Astrocyte (in vitro differentiated cells and primary cell): ENCODE data around the gene SCIN. TPM values are rescaled to one million over a fixed set of nuclear protein-coding genes. Genes with fewer than 3 reads are reported as not detected.

Experiments
- DNase-seq: peaks from one replicate; pipeline ENCODE4 v3.0.0-alpha.2; 2010; ENCODE audit warnings: low read depth
- FAIRE-seq: peaks from 2 replicates; lab custom pipeline; 2011; peaks lifted over from hg19 to GRCh38; lab: Jason Lieb, UNC
- H2AFZ ChIP-seq: 2 replicates; pipeline ENCODE4 v1.6.0; 2012; ENCODE audit warnings: low read depth, low read length, inconsistent platforms
- H3K27ac ChIP-seq: 2 replicates; pipeline ENCODE4 v1.5.1; 2011; ENCODE audit warnings: low read depth, low read length, inconsistent platforms
- H3K27me3 ChIP-seq: 2 replicates; pipeline ENCODE4 v1.6.0; 2011; ENCODE audit warnings: low read length, inconsistent platforms; ENCODE audit not compliant: insufficient read depth
- H3K36me3 ChIP-seq: 2 replicates; pipeline ENCODE4 v1.5.1; 2011; ENCODE audit warnings: low read length, inconsistent platforms; ENCODE audit not compliant: insufficient read depth
- H3K4me1 ChIP-seq: 2 replicates; pipeline ENCODE4 v1.5.1; 2011; ENCODE audit warnings: low read length, inconsistent platforms; ENCODE audit not compliant: insufficient read depth
- H3K4me2 ChIP-seq: 2 replicates; pipeline ENCODE4 v1.6.0; 2012; ENCODE audit warnings: low read length, inconsistent platforms
- H3K4me3 ChIP-seq: 2 replicates; pipeline ENCODE4 v1.5.1; 2011; ENCODE audit warnings: low read depth, mild to moderate bottlenecking, low read length, inconsistent platforms; ENCODE audit not compliant: insufficient read depth
- H3K79me2 ChIP-seq: 2 replicates; pipeline ENCODE4 v1.6.0; 2012; ENCODE audit warnings: mild to moderate bottlenecking, low read length, inconsistent platforms; ENCODE audit not compliant: insufficient read depth
- H3K9ac ChIP-seq: 2 replicates; pipeline ENCODE4 v1.6.0; 2012; ENCODE audit warnings: mild to moderate bottlenecking, low read length, inconsistent platforms
- H3K9me3 ChIP-seq: 2 replicates; pipeline ENCODE4 v1.5.1; 2012; ENCODE audit warnings: low read depth, mild to moderate bottlenecking, low read length, inconsistent platforms; ENCODE audit not compliant: insufficient read depth
- H4K20me1 ChIP-seq: 2 replicates; pipeline ENCODE4 v1.6.0; 2012; ENCODE audit warnings: low read length, inconsistent platforms; ENCODE audit not compliant: insufficient read depth
- H3K27ac Mint-ChIP-seq: one replicate; pipeline ENCODE4 v1.8.0; 2021; ENCODE audit warnings: mild to moderate bottlenecking, mixed read lengths; ENCODE audit not compliant: unreplicated experiment
- H3K27me3 Mint-ChIP-seq: one replicate; pipeline ENCODE4 v1.8.0; 2021; ENCODE audit warnings: low read depth, mixed read lengths; ENCODE audit not compliant: unreplicated experiment
- H3K36me3 Mint-ChIP-seq: one replicate; pipeline ENCODE4 v1.8.0; 2021; ENCODE audit warnings: low read depth, mixed read lengths; ENCODE audit not compliant: unreplicated experiment
- H3K4me1 Mint-ChIP-seq: one replicate; pipeline ENCODE4 v1.8.0; 2021; ENCODE audit warnings: low read depth, mixed read lengths; ENCODE audit not compliant: unreplicated experiment
- H3K4me3 Mint-ChIP-seq: one replicate; pipeline ENCODE4 v1.8.0; 2021; ENCODE audit warnings: mild to moderate bottlenecking, moderate library complexity, mixed read lengths; ENCODE audit not compliant: unreplicated experiment
- H3K9me3 Mint-ChIP-seq: one replicate; pipeline ENCODE4 v1.8.0; 2021; ENCODE audit warnings: mild to moderate bottlenecking, mixed read lengths; ENCODE audit not compliant: unreplicated experiment
- EZH2 ChIP-seq: IDR thresholded peaks from 2 replicates; pipeline ENCODE4 v1.6.1; 2012; ENCODE audit warnings: mild to moderate bottlenecking, low read length, inconsistent platforms; ENCODE audit not compliant: insufficient read depth
- total RNA-seq: library from RNA; stranded (reverse); gene quantifications from 2 replicates; pipeline ENCODE4 v1.2.1, GENCODE V29; 2021
- TF ChIP-seq, protein P1 (sequence below): IDR thresholded peaks from 2 replicates; pipeline ENCODE4 v1.5.1; 2011; ENCODE audit warnings: low read depth, mild to moderate bottlenecking, inconsistent platforms, low read length, moderate library complexity; ENCODE audit not compliant: insufficient read depth

The SCIN gene
- total RNA-seq, 1 donor from 2014 or later, result 0.27 TPM

DNA sequence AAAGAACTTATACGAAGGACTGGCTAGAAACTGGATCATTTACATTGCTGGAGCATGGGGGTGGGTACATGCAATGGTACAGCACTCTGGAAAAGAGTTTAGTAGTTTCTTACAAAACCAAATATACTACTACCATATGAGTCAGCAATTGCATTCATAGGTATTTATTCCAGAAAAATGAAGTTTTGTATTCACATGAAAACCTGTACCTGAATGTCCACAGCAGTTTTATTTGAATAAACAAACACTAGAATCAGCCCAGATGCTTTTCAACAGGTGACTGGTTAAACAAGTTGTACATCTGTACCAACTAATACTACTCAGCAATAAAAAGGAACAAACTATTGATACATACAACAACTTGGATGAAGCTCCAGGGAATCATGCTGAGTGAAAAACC lies 3.4 kb downstream of the SCIN start:
- Histone ChIP-seq H3K4me3 (no peak overlapping the region), H3K36me3 (no peaks in the 10 kb centered on the region), H3K9me3 (no peaks in the 10 kb centered on the region), H3K27me3 (peaks cover 26% of the 10 kb centered on the region), H2AFZ (no peak overlapping the region), H3K79me2 (no peaks in the 10 kb centered on the region), H4K20me1 (no peaks in the 10 kb centered on the region), H3K9ac (no peak overlapping the region), H3K4me1 (peaks cover 13% of the 10 kb centered on the region), H3K4me2 (no peak overlapping the region), H3K27ac (no peak overlapping the region)
- peaks cover 29% of the 10 kb centered on the region for H3K27me3 Mint-ChIP-seq
- no peaks in the 10 kb centered on the region for H3K4me1 Mint-ChIP-seq
- DNase-seq, result no peak
- H3K9me3 Mint-ChIP-seq, result no peaks in the 10 kb centered on the region
- H3K36me3 Mint-ChIP-seq, result no peaks in the 10 kb centered on the region
- H3K4me3 Mint-ChIP-seq, result no peak overlapping the region
- H3K27ac Mint-ChIP-seq, result no peak overlapping the region
- no peak for FAIRE-seq
- no peak for TF ChIP-seq EZH2
- TF ChIP-seq, protein P1, sequence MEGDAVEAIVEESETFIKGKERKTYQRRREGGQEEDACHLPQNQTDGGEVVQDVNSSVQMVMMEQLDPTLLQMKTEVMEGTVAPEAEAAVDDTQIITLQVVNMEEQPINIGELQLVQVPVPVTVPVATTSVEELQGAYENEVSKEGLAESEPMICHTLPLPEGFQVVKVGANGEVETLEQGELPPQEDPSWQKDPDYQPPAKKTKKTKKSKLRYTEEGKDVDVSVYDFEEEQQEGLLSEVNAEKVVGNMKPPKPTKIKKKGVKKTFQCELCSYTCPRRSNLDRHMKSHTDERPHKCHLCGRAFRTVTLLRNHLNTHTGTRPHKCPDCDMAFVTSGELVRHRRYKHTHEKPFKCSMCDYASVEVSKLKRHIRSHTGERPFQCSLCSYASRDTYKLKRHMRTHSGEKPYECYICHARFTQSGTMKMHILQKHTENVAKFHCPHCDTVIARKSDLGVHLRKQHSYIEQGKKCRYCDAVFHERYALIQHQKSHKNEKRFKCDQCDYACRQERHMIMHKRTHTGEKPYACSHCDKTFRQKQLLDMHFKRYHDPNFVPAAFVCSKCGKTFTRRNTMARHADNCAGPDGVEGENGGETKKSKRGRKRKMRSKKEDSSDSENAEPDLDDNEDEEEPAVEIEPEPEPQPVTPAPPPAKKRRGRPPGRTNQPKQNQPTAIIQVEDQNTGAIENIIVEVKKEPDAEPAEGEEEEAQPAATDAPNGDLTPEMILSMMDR, result no peak

DNA sequence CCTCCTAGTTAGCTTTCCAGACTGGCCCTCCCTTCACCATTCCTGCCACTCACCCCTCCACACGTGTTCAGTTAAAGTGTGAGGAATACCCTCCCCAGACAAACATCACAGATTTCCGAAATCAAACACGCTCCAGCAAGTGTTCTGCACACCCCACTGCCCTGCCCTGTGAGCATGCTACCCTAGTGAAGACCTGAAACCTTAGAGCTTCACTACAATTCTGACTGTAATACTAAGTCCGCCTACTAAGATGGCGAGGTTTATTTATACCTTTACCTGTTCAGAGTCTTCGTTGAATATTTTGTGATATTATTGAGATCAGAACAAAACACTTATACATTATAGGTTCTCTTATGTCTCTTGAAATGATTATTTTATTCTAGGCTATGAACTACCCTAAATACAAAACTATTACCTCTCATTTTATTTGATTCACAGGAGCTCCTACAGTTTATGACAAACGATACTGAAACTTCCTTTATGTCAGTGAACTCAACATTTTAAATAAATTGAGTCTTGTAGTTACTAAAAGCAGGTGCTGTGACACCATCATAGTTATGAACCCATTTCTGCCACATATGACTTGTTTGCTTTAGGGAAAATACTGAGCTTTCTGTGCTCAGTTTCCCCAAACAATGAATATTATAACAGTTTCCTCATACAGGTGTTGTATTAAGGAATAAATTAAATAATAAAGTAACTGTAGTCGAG lies 8.6 kb downstream of the SCIN start:
- no peak overlapping the region for H3K27ac ChIP-seq
- DNase-seq (no peak), FAIRE-seq (no peak)
- no peak overlapping the region for H3K4me3 Mint-ChIP-seq
- H3K4me2 ChIP-seq, result no peak overlapping the region
- no peak overlapping the region for H3K4me3 ChIP-seq
- no peaks in the 10 kb centered on the region for H3K79me2 ChIP-seq
- H3K36me3 ChIP-seq, result no peaks in the 10 kb centered on the region
- no peaks in the 10 kb centered on the region for H3K36me3 Mint-ChIP-seq
- no peak for TF ChIP-seq EZH2
- TF ChIP-seq, protein P1, result no peak
- no peaks in the 10 kb centered on the region for H3K9me3 ChIP-seq
- H3K27me3 ChIP-seq, result no peaks in the 10 kb centered on the region
- no peaks in the 10 kb centered on the region for H3K9me3 Mint-ChIP-seq
- H3K27me3 Mint-ChIP-seq, result no peaks in the 10 kb centered on the region
- no peak overlapping the region for H2AFZ ChIP-seq
- H3K4me1 ChIP-seq, result no peaks in the 10 kb centered on the region
- H3K9ac ChIP-seq, result no peak overlapping the region
- H4K20me1 ChIP-seq, result no peaks in the 10 kb centered on the region
- H3K4me1 Mint-ChIP-seq, result peaks cover 13% of the 10 kb centered on the region
- H3K27ac Mint-ChIP-seq, result no peak overlapping the region

DNA sequence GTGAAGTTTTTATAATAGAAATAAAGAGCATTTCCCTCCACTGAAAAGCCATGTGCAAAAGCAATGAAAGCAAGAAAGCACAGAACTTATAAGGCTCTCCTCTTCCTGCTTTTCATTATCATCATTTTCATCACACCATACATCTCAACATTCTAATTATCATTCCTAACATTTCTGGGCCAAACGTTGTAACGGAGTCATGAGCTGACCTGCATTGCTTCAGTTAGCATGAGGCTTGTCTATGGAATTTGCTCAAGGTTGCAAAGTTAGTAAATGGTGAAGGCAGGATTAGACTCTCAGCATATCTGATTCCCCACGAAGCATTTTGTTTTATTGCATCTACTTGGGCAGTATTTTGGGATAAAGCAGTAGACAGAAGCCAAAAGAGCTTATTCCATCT lies 11.4 kb downstream of the SCIN start:
- Histone ChIP-seq H3K4me1 (no peaks in the 10 kb centered on the region), H3K9ac (no peak overlapping the region), H2AFZ (no peak overlapping the region), H3K27me3 (no peaks in the 10 kb centered on the region), H3K36me3 (no peaks in the 10 kb centered on the region), H3K79me2 (no peaks in the 10 kb centered on the region), H3K27ac (no peak overlapping the region), H3K9me3 (no peaks in the 10 kb centered on the region), H3K4me3 (no peak overlapping the region), H4K20me1 (no peaks in the 10 kb centered on the region), H3K4me2 (no peak overlapping the region)
- DNase-seq, result peak; percentile 22
- Mint-ChIP-seq H3K4me3 (no peak overlapping the region), H3K9me3 (no peaks in the 10 kb centered on the region), H3K27ac (no peak overlapping the region), H3K27me3 (no peaks in the 10 kb centered on the region), H3K4me1 (peaks cover 24% of the 10 kb centered on the region), H3K36me3 (no peaks in the 10 kb centered on the region)
- FAIRE-seq, result no peak
- TF ChIP-seq, protein P1, result no peak
- no peak for TF ChIP-seq EZH2
